ENCODE data around the gene PTPRCAP. TPM values are rescaled to one million over a fixed set of nuclear protein-coding genes. Genes with fewer than 3 reads are reported as not detected.

The PTPRCAP gene
- total RNA-seq, 1 donor from 2014 or later = 2.3 TPM

- Mint-ChIP-seq H3K36me3 (ENCODE audit: insufficient read depth) (no peaks in the 10 kb centered on the region), H3K4me1 (ENCODE audit: low read depth) (peaks cover 5% of the 10 kb centered on the region), H3K4me3 (ENCODE audit: low read depth) (peak overlapping the region; percentile 85), H3K27ac (peak overlapping the region; percentile 86), H3K9me3 (ENCODE audit: low read depth) (no peaks in the 10 kb centered on the region), H3K27me3 (no peaks in the 10 kb centered on the region)
- no peak for DNase-seq (ENCODE audit: low spot score, unreplicated experiment)
- TF ChIP-seq CTCF (IDR thresholded peaks at IDR 0.05; ENCODE audit: unreplicated experiment) = no peak
Measured at GRCh38 chr11:67442504-67443404, 5.3 kb upstream of the PTPRCAP start.

GRCh38 chr11:67441731-67442351 lies 4.4 kb upstream of the PTPRCAP start:
- H3K27ac Mint-ChIP-seq = no peak overlapping the region
- H3K9me3 Mint-ChIP-seq (ENCODE audit: low read depth) = no peaks in the 10 kb centered on the region
- DNase-seq (ENCODE audit: low spot score, unreplicated experiment) = no peak
- peaks cover 5% of the 10 kb centered on the region for H3K4me1 Mint-ChIP-seq (ENCODE audit: low read depth)
- no peak for TF ChIP-seq CTCF (IDR thresholded peaks at IDR 0.05; ENCODE audit: unreplicated experiment)
- H3K36me3 Mint-ChIP-seq (ENCODE audit: insufficient read depth) = no peaks in the 10 kb centered on the region
- peak overlapping the region; percentile 85 for H3K4me3 Mint-ChIP-seq (ENCODE audit: low read depth)
- H3K27me3 Mint-ChIP-seq = no peaks in the 10 kb centered on the region

- no peak for TF ChIP-seq CTCF (IDR thresholded peaks at IDR 0.05; ENCODE audit: unreplicated experiment)
- Mint-ChIP-seq H3K9me3 (ENCODE audit: low read depth) (no peaks in the 10 kb centered on the region), H3K27ac (no peak overlapping the region), H3K36me3 (ENCODE audit: insufficient read depth) (no peaks in the 10 kb centered on the region), H3K4me1 (ENCODE audit: low read depth) (peaks cover 5% of the 10 kb centered on the region), H3K27me3 (no peaks in the 10 kb centered on the region), H3K4me3 (ENCODE audit: low read depth) (no peak overlapping the region)
- DNase-seq (ENCODE audit: low spot score, unreplicated experiment) = no peak
Measured at GRCh38 chr11:67441098-67441563, 3.6 kb upstream of the PTPRCAP start.

- no peak for DNase-seq (ENCODE audit: low spot score, unreplicated experiment)
- peaks cover 5% of the 10 kb centered on the region for H3K4me1 Mint-ChIP-seq (ENCODE audit: low read depth)
- no peak overlapping the region for H3K4me3 Mint-ChIP-seq (ENCODE audit: low read depth)
- H3K27ac Mint-ChIP-seq = peak overlapping the region; percentile 41
- H3K36me3 Mint-ChIP-seq (ENCODE audit: insufficient read depth) = no peaks in the 10 kb centered on the region
- H3K27me3 Mint-ChIP-seq = no peaks in the 10 kb centered on the region
- TF ChIP-seq CTCF (IDR thresholded peaks at IDR 0.05; ENCODE audit: unreplicated experiment) = no peak
- no peaks in the 10 kb centered on the region for H3K9me3 Mint-ChIP-seq (ENCODE audit: low read depth)
Measured at GRCh38 chr11:67440229-67441097, 3.0 kb upstream of the PTPRCAP start.

All from progenitor cell of endocrine pancreas (in vitro differentiated cells).